ENCODE results near the gene TOP3B. TPM values are rescaled to one million over a fixed set of nuclear protein-coding genes. Genes with fewer than 3 reads are reported as not detected.

Gene TOP3B
- polyA plus RNA-seq, 1 donor from 2014 or later = 33.7 TPM

GRCh38 chr22:22018825-22019658, 36.5 kb upstream of the TOP3B start:
- Histone ChIP-seq H3K79me2 (replicated peaks; ENCODE audit: insufficient read depth, low read length) (no peaks in the 10 kb centered on the region), H3K9ac (ENCODE audit: low read length) (no peak overlapping the region), H3K27me3 (ENCODE audit: insufficient read depth, low read depth, low read length) (no peaks in the 10 kb centered on the region), H3K27ac (ENCODE audit: low read length) (no peak overlapping the region), H4K20me1 (ENCODE audit: insufficient read depth) (no peaks in the 10 kb centered on the region), H2AFZ (ENCODE audit: low read depth, low read length) (no peak overlapping the region), H3K9me3 (ENCODE audit: low read length) (no peaks in the 10 kb centered on the region), H3F3A (ENCODE audit: insufficient read depth, low read length, poor library complexity, severe bottlenecking) (no peaks in the 10 kb centered on the region), H3K4me3 (ENCODE audit: low read length) (no peak overlapping the region), H3K36me3 (ENCODE audit: insufficient read depth, low read length) (no peaks in the 10 kb centered on the region), H3K4me2 (ENCODE audit: low read length) (no peak overlapping the region), H3K9me2 (ENCODE audit: insufficient read depth, low read length) (no peaks in the 10 kb centered on the region)
- no peak for TF ChIP-seq CTCF (IDR thresholded peaks at IDR 0.05; ENCODE audit: poor library complexity, severe bottlenecking)
- no peak for TF ChIP-seq MXI1 (conservative IDR thresholded peaks at IDR 0.05; ENCODE audit: poor library complexity, severe bottlenecking)
- no peak for TF ChIP-seq SMC3 (conservative IDR thresholded peaks at IDR 0.05; ENCODE audit: poor library complexity)
- no peak for TF ChIP-seq EZH2 (IDR thresholded peaks at IDR 0.05; ENCODE audit: borderline replicate concordance, insufficient read depth, low read length, poor library complexity, severe bottlenecking)
- TF ChIP-seq EP300 (conservative IDR thresholded peaks at IDR 0.05; ENCODE audit: poor library complexity, severe bottlenecking) = no peak
- TF ChIP-seq RAD21 (conservative IDR thresholded peaks at IDR 0.05) = no peak
- no peak for TF ChIP-seq REST (IDR thresholded peaks at IDR 0.05; ENCODE audit: borderline replicate concordance)
- TF ChIP-seq TAF1 (IDR thresholded peaks at IDR 0.05; ENCODE audit: low read depth) = no peak
- no peak for TF ChIP-seq POLR2AphosphoS5 (IDR thresholded peaks at IDR 0.05)

- Histone ChIP-seq H3K9me2 (ENCODE audit: insufficient read depth, low read length) (no peaks in the 10 kb centered on the region), H3F3A (ENCODE audit: insufficient read depth, low read length, poor library complexity, severe bottlenecking) (no peaks in the 10 kb centered on the region), H3K79me2 (replicated peaks; ENCODE audit: insufficient read depth, low read length) (no peaks in the 10 kb centered on the region), H3K4me2 (ENCODE audit: low read length) (no peak overlapping the region), H3K9ac (ENCODE audit: low read length) (no peak overlapping the region), H2AFZ (ENCODE audit: low read depth, low read length) (no peak overlapping the region), H3K4me3 (ENCODE audit: low read length) (no peak overlapping the region), H3K36me3 (ENCODE audit: insufficient read depth, low read length) (no peaks in the 10 kb centered on the region), H3K27me3 (ENCODE audit: insufficient read depth, low read depth, low read length) (no peaks in the 10 kb centered on the region), H3K27ac (ENCODE audit: low read length) (no peak overlapping the region), H3K9me3 (ENCODE audit: low read length) (no peaks in the 10 kb centered on the region), H4K20me1 (ENCODE audit: insufficient read depth) (no peaks in the 10 kb centered on the region)
- no peak for TF ChIP-seq RAD21 (conservative IDR thresholded peaks at IDR 0.05)
These were observed 33.0 kb upstream of the TOP3B start for GRCh38 chr22:22015631-22016030.

Measured in neural cell (in vitro differentiated cells).